PC-3 (cell line): ENCODE results near the gene PABPC4L. TPM values are rescaled to one million over a fixed set of nuclear protein-coding genes. Genes with fewer than 3 reads are reported as not detected.

Experiments
- ATAC-seq: fragments of 200-7000 bp; cut with Tn5 transposase; 2 replicates; pipeline ENCODE4 v1.9.1; 2020; ENCODE audit warnings: mild to moderate bottlenecking, moderate library complexity
- BruUV-seq: library from RNA; stranded (reverse); fragments of 400-500 nt; replicated peaks from 2 replicates; lab custom pipeline; 2021; lab: Mats Ljungman, UMichigan
- CTCF ChIA-PET: fragments of 300-600 bp; sonication (Branson Sonifier 250); formaldehyde crosslinking; loops from one replicate; lab custom pipeline; 2022; ENCODE audit warnings: antibody characterized with exemption; lab: Charles Lee
- POLR2A ChIA-PET: fragments of 300-600 bp; sonication (Branson Sonifier 250); formaldehyde crosslinking; loops from one replicate; lab custom pipeline; 2022; ENCODE audit warnings: antibody characterized with exemption; ENCODE audit not compliant: unreplicated experiment; lab: Charles Lee
- DNase-seq: peaks from one replicate; pipeline ENCODE4 v3.0.0-alpha.2; 2015
- H2AFZ ChIP-seq: fragments of 300-600 bp; sonication (generic); 2 replicates; pipeline ENCODE4 v1.6.0; 2016; ENCODE audit warnings: antibody characterized with exemption, low read length
- H3F3A ChIP-seq: fragments of 300-600 bp; sonication (generic); one replicate; pipeline ENCODE4 v1.6.0; 2017; ENCODE audit warnings: antibody characterized with exemption, low read length, control low read depth, mild to moderate bottlenecking; ENCODE audit not compliant: unreplicated experiment
- H3K27ac ChIP-seq: fragments of 300-600 bp; sonication (generic); 2 replicates; pipeline ENCODE4 v1.5.1; 2016; ENCODE audit warnings: mild to moderate bottlenecking, low read length
- H3K27me3 ChIP-seq: fragments of 300-600 bp; sonication (generic); 2 replicates; pipeline ENCODE4 v1.6.1; 2016; ENCODE audit warnings: low read length, mixed read lengths
- H3K36me3 ChIP-seq: fragments of 300-600 bp; sonication (generic); 2 replicates; pipeline ENCODE4 v1.6.1; 2016; ENCODE audit warnings: low read depth, mixed run types, low read length, mixed read lengths
- H3K4me1 ChIP-seq: fragments of 300-600 bp; sonication (generic); 2 replicates; pipeline ENCODE4 v1.5.1; 2016; ENCODE audit warnings: low read length; ENCODE audit not compliant: insufficient read depth
- H3K4me2 ChIP-seq: fragments of 300-600 bp; sonication (generic); 2 replicates; pipeline ENCODE4 v1.6.0; 2016; ENCODE audit warnings: low read length
- H3K4me3 ChIP-seq: fragments of 300-600 bp; sonication (generic); 2 replicates; pipeline ENCODE4 v1.5.1; 2016; ENCODE audit warnings: mild to moderate bottlenecking, low read length, mixed read lengths
- H3K79me2 ChIP-seq: fragments of 300-600 bp; sonication (generic); 2 replicates; pipeline ENCODE4 v1.6.1; 2017; ENCODE audit warnings: low read length, mixed read lengths
- H3K9ac ChIP-seq: fragments of 300-600 bp; sonication (generic); 2 replicates; pipeline ENCODE4 v1.6.0; 2016; ENCODE audit warnings: mild to moderate bottlenecking, low read length
- H3K9me2 ChIP-seq: fragments of 300-600 bp; sonication (generic); replicated peaks from 2 replicates; pipeline ENCODE4 v1.6.1; 2016; ENCODE audit warnings: mixed run types, low read length, mixed read lengths
- H3K9me3 ChIP-seq: fragments of 300-600 bp; sonication (generic); 2 replicates; pipeline ENCODE4 v1.6.1; 2016; ENCODE audit warnings: low read length, mixed read lengths
- H4K20me1 ChIP-seq: fragments of 300-600 bp; sonication (generic); 2 replicates; pipeline ENCODE4 v1.6.1; 2016; ENCODE audit warnings: low read length, mixed read lengths
- EZH2 ChIP-seq: fragments of 300-600 bp; sonication (generic); IDR thresholded peaks from one replicate; pipeline ENCODE4 v1.6.1; 2017; ENCODE audit warnings: antibody characterized with exemption, mild to moderate bottlenecking, low read length; ENCODE audit not compliant: unreplicated experiment
- EZH2phosphoT487 ChIP-seq: fragments of 300-600 bp; sonication (generic); IDR thresholded peaks from 2 replicates; pipeline ENCODE4 v1.6.1; 2018; ENCODE audit warnings: mild to moderate bottlenecking, antibody characterized with exemption, low read length, borderline replicate concordance
- intact Hi-C: fragments of 100-400 bp; cut with micrococcal nuclease; formaldehyde crosslinking; loops from 2 replicates; pipeline ENCODE4 v1.9.0; 2023
- total RNA-seq: library from RNA; depleted of rRNA; stranded (reverse); fragments of >200 nt; gene quantifications from 2 replicates; pipeline ENCODE4 v1.2.3, GENCODE V29; 2014
- TF ChIP-seq, protein P1 (sequence below): fragments of 300-600 bp; sonication (generic); conservative IDR thresholded peaks from 2 replicates; pipeline ENCODE4 v1.5.1; 2017; ENCODE audit warnings: antibody characterized with exemption, low read depth, mild to moderate bottlenecking, low read length

The PABPC4L gene
- total RNA-seq, 1 experiment from 2014 or later = 0.47 TPM

DNA sequence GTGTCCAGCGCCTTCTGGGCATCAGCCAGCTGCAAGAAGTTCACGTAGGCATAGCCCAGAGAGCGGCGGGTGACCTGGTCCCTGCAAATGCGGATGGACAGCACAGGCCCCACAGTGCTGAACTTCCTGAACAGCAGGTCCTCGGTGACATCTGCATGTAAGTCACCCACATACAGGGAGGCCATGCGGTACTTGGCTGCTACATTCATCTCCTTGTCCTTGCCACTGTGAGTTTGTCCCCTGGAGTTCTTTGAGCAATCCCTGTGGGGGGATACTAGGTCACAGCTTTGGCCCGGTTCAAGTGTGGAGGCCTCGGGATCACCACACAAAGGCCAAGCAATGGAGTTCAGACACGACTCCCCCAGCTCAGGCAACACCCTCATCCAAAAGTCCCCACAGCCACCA lies 776 bp downstream of the PABPC4L start:
- Histone ChIP-seq H2AFZ (peak overlapping the region; percentile 89), H3K27ac (peak overlapping the region; percentile 57), H3K4me2 (peak overlapping the region; percentile 89), H3K9me3 (no peaks in the 10 kb centered on the region), H3K4me1 (peaks cover 6% of the 10 kb centered on the region), H3K9me2 (no peaks in the 10 kb centered on the region), H3K36me3 (no peaks in the 10 kb centered on the region), H3F3A (peaks cover 5% of the 10 kb centered on the region), H3K79me2 (no peaks in the 10 kb centered on the region), H3K27me3 (no peaks in the 10 kb centered on the region), H3K9ac (peak overlapping the region; percentile 74), H3K4me3 (peak overlapping the region; percentile 71), H4K20me1 (no peaks in the 10 kb centered on the region)
- BruUV-seq = TSS peak; percentile 63
- CTCF ChIA-PET = no interaction called here
- DNase-seq (no peak), ATAC-seq (no peak; the same call in 1 of the 2 replicates)
- intact Hi-C loops = loop anchor here (5.0 to 10.0 kb wide), 2 partner anchors 264 to 1054 kb away; partner anchors contain the start of gene PCDH10
- POLR2A ChIA-PET = no interaction called here
- TF ChIP-seq EZH2 (no peak), EZH2phosphoT487 (no peak)
- TF ChIP-seq, protein P1, sequence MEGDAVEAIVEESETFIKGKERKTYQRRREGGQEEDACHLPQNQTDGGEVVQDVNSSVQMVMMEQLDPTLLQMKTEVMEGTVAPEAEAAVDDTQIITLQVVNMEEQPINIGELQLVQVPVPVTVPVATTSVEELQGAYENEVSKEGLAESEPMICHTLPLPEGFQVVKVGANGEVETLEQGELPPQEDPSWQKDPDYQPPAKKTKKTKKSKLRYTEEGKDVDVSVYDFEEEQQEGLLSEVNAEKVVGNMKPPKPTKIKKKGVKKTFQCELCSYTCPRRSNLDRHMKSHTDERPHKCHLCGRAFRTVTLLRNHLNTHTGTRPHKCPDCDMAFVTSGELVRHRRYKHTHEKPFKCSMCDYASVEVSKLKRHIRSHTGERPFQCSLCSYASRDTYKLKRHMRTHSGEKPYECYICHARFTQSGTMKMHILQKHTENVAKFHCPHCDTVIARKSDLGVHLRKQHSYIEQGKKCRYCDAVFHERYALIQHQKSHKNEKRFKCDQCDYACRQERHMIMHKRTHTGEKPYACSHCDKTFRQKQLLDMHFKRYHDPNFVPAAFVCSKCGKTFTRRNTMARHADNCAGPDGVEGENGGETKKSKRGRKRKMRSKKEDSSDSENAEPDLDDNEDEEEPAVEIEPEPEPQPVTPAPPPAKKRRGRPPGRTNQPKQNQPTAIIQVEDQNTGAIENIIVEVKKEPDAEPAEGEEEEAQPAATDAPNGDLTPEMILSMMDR = no peak

DNA sequence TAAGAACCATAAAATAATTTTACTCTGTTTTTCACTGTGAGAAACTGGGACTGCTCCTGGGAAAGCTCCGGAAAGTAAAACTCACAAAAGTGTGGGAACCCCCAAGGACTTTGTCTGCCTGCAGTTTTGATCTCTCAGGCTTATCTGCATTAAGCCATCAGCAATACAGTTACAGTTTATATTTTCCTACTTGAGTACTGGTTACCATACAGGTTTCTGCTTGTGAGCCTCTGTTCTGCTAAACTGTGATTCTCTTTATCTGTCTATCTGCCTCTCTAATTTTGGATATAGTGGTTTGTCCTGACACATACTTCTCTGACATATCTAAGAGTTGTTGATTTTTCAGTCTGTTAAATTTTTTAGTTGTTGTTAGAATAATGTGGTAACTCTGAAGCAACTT lies 11.6 kb downstream of the PABPC4L start:
- H3K9ac ChIP-seq = no peak overlapping the region
- BruUV-seq = no TSS peak

DNA sequence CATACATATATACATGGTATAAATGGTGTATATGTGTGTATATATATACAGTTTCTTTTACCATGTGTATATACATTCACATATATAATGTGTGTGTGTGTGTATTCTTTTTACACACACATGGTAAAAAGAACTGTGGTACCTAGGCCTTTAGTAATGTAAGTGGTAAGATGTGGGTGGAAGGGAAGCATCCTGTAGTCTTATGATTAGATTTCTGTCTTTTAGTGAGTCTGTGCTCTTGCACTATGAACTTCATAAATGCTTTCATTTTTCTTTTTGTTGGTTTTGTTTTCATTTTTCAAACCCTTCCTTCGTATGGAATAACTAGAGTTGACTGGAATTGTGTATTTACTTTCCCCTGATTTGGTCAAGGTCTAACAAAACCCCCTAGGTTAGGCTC lies 12.1 kb downstream of the PABPC4L start:
- DNase-seq (no peak), ATAC-seq (no peak)
- Histone ChIP-seq H3K4me2 (no peak overlapping the region), H3K9me3 (no peaks in the 10 kb centered on the region), H3K27me3 (no peaks in the 10 kb centered on the region), H4K20me1 (no peaks in the 10 kb centered on the region), H3K9me2 (no peaks in the 10 kb centered on the region), H3F3A (no peaks in the 10 kb centered on the region), H3K9ac (no peak overlapping the region), H2AFZ (no peak overlapping the region), H3K4me3 (no peak overlapping the region), H3K27ac (no peak overlapping the region), H3K4me1 (no peaks in the 10 kb centered on the region), H3K79me2 (no peaks in the 10 kb centered on the region), H3K36me3 (no peaks in the 10 kb centered on the region)
- no peak for TF ChIP-seq EZH2
- ChIA-PET CTCF (no interaction called here), POLR2A (no interaction called here)
- intact Hi-C loops = no loop called here
- no TSS peak for BruUV-seq

More for the DNA sequence above, 11.6 kb downstream of the PABPC4L start:
- H3K4me3 ChIP-seq = no peak overlapping the region
- no peak overlapping the region for H2AFZ ChIP-seq
- DNase-seq = no peak
- no peaks in the 10 kb centered on the region for H3K4me1 ChIP-seq
- intact Hi-C loops = no loop called here
- H3K9me2 ChIP-seq = no peaks in the 10 kb centered on the region
- H3K4me2 ChIP-seq = no peak overlapping the region
- H4K20me1 ChIP-seq = no peaks in the 10 kb centered on the region
- no peak overlapping the region for H3K27ac ChIP-seq
- TF ChIP-seq, protein P1 = no peak
- TF ChIP-seq EZH2 (no peak), EZH2phosphoT487 (no peak)
- no peaks in the 10 kb centered on the region for H3K79me2 ChIP-seq
- CTCF ChIA-PET = no interaction called here
- no peaks in the 10 kb centered on the region for H3K36me3 ChIP-seq
- H3K9me3 ChIP-seq = no peaks in the 10 kb centered on the region
- H3F3A ChIP-seq = no peaks in the 10 kb centered on the region
- POLR2A ChIA-PET = no interaction called here
- H3K27me3 ChIP-seq = no peaks in the 10 kb centered on the region
- no peak for ATAC-seq
